A549 (cell line): ENCODE results near the gene TBL1XR1. TPM values are rescaled to one million over a fixed set of nuclear protein-coding genes. Genes with fewer than 3 reads are reported as not detected.

Experiments used
- ATAC-seq, 2 experiments: fragments of 200-7000 bp in 1 of 2; fragments of >200 bp in 1 of 2; cut with Nextera tagmentation in 1 of 2; cut with Tn5 transposase in 1 of 2; 3 replicates each; pipeline versions ENCODE4 v1.8.0 to v1.9.1; 2018 to 2020; ENCODE audit warnings: mild to moderate bottlenecking in 1 of 2, moderate library complexity in 1 of 2
- CTCF ChIA-PET: fragments of 300-600 bp; sonication (Branson Sonifier 250); formaldehyde crosslinking; extraction: SDS; loops from one replicate; lab custom pipeline; 2021; ENCODE audit warnings: antibody characterized with exemption, inconsistent platforms; lab: Yijun Ruan, JAX
- POLR2A ChIA-PET: fragments of 350-600 bp; formaldehyde crosslinking; extraction: SDS; loops from one replicate; lab custom pipeline; 2021; ENCODE audit warnings: antibody characterized with exemption, inconsistent platforms; lab: Yijun Ruan, JAX
- DNase-seq, 2 experiments: peaks; one replicate each; pipeline versions ENCODE4 v3.0.0 to v3.0.0-alpha.2; 2011 to 2016; ENCODE audit warnings: low read depth in 1 of 2, low spot score in 1 of 2
- FAIRE-seq: peaks from 2 replicates; lab custom pipeline; 2011; peaks lifted over from hg19 to GRCh38; lab: Jason Lieb, UNC
- H3K27ac ChIP-seq, 2 experiments: fragments of >200 bp; sonication (Bioruptor Twin); formaldehyde crosslinking; 3 replicates each; pipeline ENCODE4 v1.5.1; 2016 to 2017
- H3K4me1 ChIP-seq: fragments of >200 bp; sonication (Bioruptor Twin); formaldehyde crosslinking; 3 replicates; pipeline ENCODE4 v1.6.1; 2016
- H3K4me2 ChIP-seq: fragments of >200 bp; sonication (Bioruptor Twin); formaldehyde crosslinking; 3 replicates; pipeline ENCODE4 v1.6.1; 2016
- H3K4me3 ChIP-seq: fragments of >200 bp; sonication (Bioruptor Twin); formaldehyde crosslinking; 3 replicates; pipeline ENCODE4 v1.5.1; 2016
- H3K9me3 ChIP-seq: fragments of >200 bp; sonication (Bioruptor Twin); formaldehyde crosslinking; 3 replicates; pipeline ENCODE4 v1.6.1; 2016
- BHLHE40 ChIP-seq: IDR thresholded peaks from 2 replicates; pipeline ENCODE4 v1.6.1; 2012; ENCODE audit warnings: low read depth, low read length, inconsistent platforms
- CHD2 ChIP-seq: fragments of 150-350 bp; IDR thresholded peaks from 2 replicates; pipeline ENCODE4 v1.6.1; 2014; ENCODE audit warnings: low read length; ENCODE audit not compliant: partially characterized antibody
- CHD4 ChIP-seq: fragments of 200-600 bp; sonication (generic); IDR thresholded peaks from 2 replicates; pipeline ENCODE4 v1.6.1; 2016; ENCODE audit warnings: antibody characterized with exemption, mild to moderate bottlenecking, borderline replicate concordance
- EP300 ChIP-seq, 2 experiments: fragments of >200 bp; sonication (Bioruptor Twin); formaldehyde crosslinking; IDR thresholded peaks; 2 replicates in 1 of 2; 3 replicates in 1 of 2; pipeline ENCODE4 v1.6.1; 2016 to 2017
- ESRRA ChIP-seq: fragments of 150-350 bp; IDR thresholded peaks from 2 replicates; pipeline ENCODE4 v1.6.1; 2014; ENCODE audit warnings: mild to moderate bottlenecking, low read length, borderline replicate concordance
- HDAC2 ChIP-seq: fragments of 200-600 bp; sonication (generic); IDR thresholded peaks from 2 replicates; pipeline ENCODE4 v1.6.1; 2016
- HOXA7 ChIP-seq: fragments of 250-450 bp; sonication (Bioruptor Pico); IDR thresholded peaks from 2 replicates; pipeline ENCODE4 v1.5.0; 2020; ENCODE audit warnings: mild to moderate bottlenecking, moderate library complexity
- HOXB13 ChIP-seq: fragments of 250-450 bp; sonication (Bioruptor Pico); IDR thresholded peaks from 2 replicates; pipeline ENCODE4 v1.5.0; 2020; ENCODE audit warnings: low read depth, mild to moderate bottlenecking, moderate library complexity
- JUNB ChIP-seq: fragments of >200 bp; sonication (Bioruptor Twin); formaldehyde crosslinking; IDR thresholded peaks from 2 replicates; pipeline ENCODE4 v1.6.1; 2016
- MAFK ChIP-seq: fragments of 450-650 bp; IDR thresholded peaks from 2 replicates; pipeline ENCODE4 v1.6.1; 2014; ENCODE audit not compliant: partially characterized antibody
- MAZ ChIP-seq: fragments of 150-350 bp; IDR thresholded peaks from 2 replicates; pipeline ENCODE4 v1.6.1; 2014; ENCODE audit warnings: antibody characterized with exemption, low read depth, low read length, borderline replicate concordance
- PHF8 ChIP-seq: fragments of 200-600 bp; sonication (generic); IDR thresholded peaks from 2 replicates; pipeline ENCODE4 v1.6.1; 2016; ENCODE audit warnings: low read depth, mild to moderate bottlenecking, antibody characterized with exemption, moderate library complexity, borderline replicate concordance
- RARB ChIP-seq: fragments of 250-450 bp; sonication (Bioruptor Pico); IDR thresholded peaks from 2 replicates; pipeline ENCODE4 v1.8.0; 2021; ENCODE audit warnings: mild to moderate bottlenecking, moderate library complexity
- ZC3H11A ChIP-seq: fragments of 450-650 bp; IDR thresholded peaks from 2 replicates; pipeline ENCODE4 v1.6.1; 2014; ENCODE audit warnings: antibody characterized with exemption, mild to moderate bottlenecking
- ZFP36 ChIP-seq: fragments of 450-650 bp; IDR thresholded peaks from 2 replicates; pipeline ENCODE4 v1.6.1; 2014; ENCODE audit warnings: borderline replicate concordance; ENCODE audit not compliant: partially characterized antibody
- WGBS: methylation state at CpG from one replicate; pipeline ENCODE4 v1.1.6; 2017; ENCODE audit errors: missing lambda C conversion rate; 5-methylcytosine and 5-hydroxymethylcytosine counted together
- polyA plus RNA-seq, 4 experiments: library from polyadenylated mRNA; depleted of rRNA in 3 of 4; stranded (reverse); fragments of >200 nt; fragmentation: RNase III in 1 of 4; extraction: RNeasy Plus Mini Kit Qiagen cat#74134 plus additional on column Dnase treatment in 1 of 4; gene quantifications; 2 replicates in 3 of 4; 3 replicates in 1 of 4; pipeline ENCODE4 v1.2.3, GENCODE V29; 2011 to 2017
- TF ChIP-seq, protein P1 (sequence below): fragments of 450-650 bp; IDR thresholded peaks from 2 replicates; pipeline ENCODE4 v1.6.1; 2014; ENCODE audit warnings: antibody characterized with exemption
- TF ChIP-seq, protein P2 (sequence below): fragments of >200 bp; sonication (Bioruptor Twin); formaldehyde crosslinking; IDR thresholded peaks from 2 replicates; pipeline ENCODE4 v1.6.1; 2016
- TF ChIP-seq, protein P3 (sequence below): IDR thresholded peaks from 2 replicates; pipeline ENCODE4 v1.6.1; 2012
- TF ChIP-seq, protein P4 (sequence below): IDR thresholded peaks from 2 replicates; pipeline ENCODE4 v1.6.1; 2012; ENCODE audit warnings: low read depth, borderline replicate concordance
- TF ChIP-seq, protein P5 (sequence below): fragments of 250-450 bp; sonication (Bioruptor Pico); IDR thresholded peaks from 2 replicates; pipeline ENCODE4 v1.5.0; 2020; ENCODE audit warnings: low read depth, mild to moderate bottlenecking, moderate library complexity
- TF ChIP-seq, protein P6 (sequence below): fragments of >200 bp; sonication (Bioruptor Twin); formaldehyde crosslinking; IDR thresholded peaks from 3 replicates; pipeline ENCODE4 v1.5.1; 2016
- TF ChIP-seq, protein P7 (sequence below): IDR thresholded peaks from 2 replicates; pipeline ENCODE4 v1.6.1; 2012

TBL1XR1 gene
- polyA plus RNA-seq, 2 of the 4 experiments (the other 2 are of a cell fraction): 41.4 to 106 TPM

DNA sequence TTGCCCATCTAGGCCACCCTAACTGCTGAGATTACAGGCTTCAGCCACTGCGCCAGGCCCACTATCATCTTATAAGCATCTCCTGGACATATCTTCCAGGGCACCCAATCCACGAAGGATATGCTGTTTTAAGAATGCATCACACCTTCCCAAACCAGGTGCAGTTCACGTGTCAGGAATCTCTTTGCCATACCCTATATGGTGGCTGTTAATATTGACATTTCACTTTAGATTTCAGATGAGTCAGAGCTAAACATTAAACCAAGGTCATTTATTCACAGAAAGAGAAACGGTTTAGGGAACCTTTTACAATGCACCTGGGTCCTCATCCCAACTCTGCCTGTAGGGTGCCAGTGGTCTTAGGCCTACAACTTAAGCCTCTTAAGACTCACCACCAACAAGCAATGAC, 85.7 kb downstream of the TBL1XR1 start:
- TF ChIP-seq CHD2 (no peak), ZC3H11A (no peak), CHD4 (no peak), BHLHE40 (no peak), ZFP36 (no peak), ESRRA (no peak), MAZ (no peak), HOXA7 (CRISPR knock-in tag) (no peak), PHF8 (no peak), HDAC2 (no peak), MAFK (no peak)
- TF ChIP-seq, protein P1, sequence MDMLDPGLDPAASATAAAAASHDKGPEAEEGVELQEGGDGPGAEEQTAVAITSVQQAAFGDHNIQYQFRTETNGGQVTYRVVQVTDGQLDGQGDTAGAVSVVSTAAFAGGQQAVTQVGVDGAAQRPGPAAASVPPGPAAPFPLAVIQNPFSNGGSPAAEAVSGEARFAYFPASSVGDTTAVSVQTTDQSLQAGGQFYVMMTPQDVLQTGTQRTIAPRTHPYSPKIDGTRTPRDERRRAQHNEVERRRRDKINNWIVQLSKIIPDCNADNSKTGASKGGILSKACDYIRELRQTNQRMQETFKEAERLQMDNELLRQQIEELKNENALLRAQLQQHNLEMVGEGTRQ: no peak
- TF ChIP-seq, protein P2, sequence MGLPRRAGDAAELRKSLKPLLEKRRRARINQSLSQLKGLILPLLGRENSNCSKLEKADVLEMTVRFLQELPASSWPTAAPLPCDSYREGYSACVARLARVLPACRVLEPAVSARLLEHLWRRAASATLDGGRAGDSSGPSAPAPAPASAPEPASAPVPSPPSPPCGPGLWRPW: no peak
- TF ChIP-seq, protein P3, sequence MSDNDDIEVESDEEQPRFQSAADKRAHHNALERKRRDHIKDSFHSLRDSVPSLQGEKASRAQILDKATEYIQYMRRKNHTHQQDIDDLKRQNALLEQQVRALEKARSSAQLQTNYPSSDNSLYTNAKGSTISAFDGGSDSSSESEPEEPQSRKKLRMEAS: no peak
- TF ChIP-seq, protein P4, sequence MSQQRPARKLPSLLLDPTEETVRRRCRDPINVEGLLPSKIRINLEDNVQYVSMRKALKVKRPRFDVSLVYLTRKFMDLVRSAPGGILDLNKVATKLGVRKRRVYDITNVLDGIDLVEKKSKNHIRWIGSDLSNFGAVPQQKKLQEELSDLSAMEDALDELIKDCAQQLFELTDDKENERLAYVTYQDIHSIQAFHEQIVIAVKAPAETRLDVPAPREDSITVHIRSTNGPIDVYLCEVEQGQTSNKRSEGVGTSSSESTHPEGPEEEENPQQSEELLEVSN: no peak
- TF ChIP-seq, protein P5, sequence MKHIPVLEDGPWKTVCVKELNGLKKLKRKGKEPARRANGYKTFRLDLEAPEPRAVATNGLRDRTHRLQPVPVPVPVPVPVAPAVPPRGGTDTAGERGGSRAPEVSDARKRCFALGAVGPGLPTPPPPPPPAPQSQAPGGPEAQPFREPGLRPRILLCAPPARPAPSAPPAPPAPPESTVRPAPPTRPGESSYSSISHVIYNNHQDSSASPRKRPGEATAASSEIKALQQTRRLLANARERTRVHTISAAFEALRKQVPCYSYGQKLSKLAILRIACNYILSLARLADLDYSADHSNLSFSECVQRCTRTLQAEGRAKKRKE: no peak
- ATAC-seq (peak in 1 of 2 experiments; percentile 30; a peak in 2 of 6 replicates), FAIRE-seq (no peak), DNase-seq (peak in 1 of 2 experiments; percentile 7)
- H3K27ac ChIP-seq: no peak overlapping the region
- CTCF ChIA-PET: no interaction called here
- peak overlapping the region; percentile 50; the same call in 2 of the 3 replicates for H3K4me2 ChIP-seq
- POLR2A ChIA-PET: no interaction called here
- H3K4me1 ChIP-seq: peaks cover 50% of the 10 kb centered on the region
- 44% methylated on average over 4 of the region's 4 CpGs for WGBS
- no peak overlapping the region for H3K4me3 ChIP-seq
- H3K9me3 ChIP-seq: no peaks in the 10 kb centered on the region

DNA sequence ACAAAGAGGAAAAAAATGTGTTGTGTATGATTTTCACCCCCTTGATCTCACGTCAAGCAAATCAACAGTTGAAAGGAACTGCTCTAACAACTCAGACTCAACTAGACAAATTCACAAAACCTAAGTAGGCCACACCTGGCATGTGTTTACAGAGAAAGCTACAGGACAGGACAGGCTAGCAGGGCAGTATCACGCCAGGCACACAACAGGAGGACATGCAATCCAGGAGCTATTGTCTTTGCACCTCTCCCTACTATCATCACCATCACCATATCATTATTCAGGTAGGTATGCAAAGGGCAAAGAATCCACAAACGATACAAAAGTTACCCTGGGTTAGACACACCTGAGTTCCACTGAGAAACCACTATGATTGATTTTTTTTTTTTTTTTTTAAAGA, 86.4 kb downstream of the TBL1XR1 start:
- CTCF ChIA-PET: no interaction called here
- Histone ChIP-seq H3K4me2 (no peak overlapping the region), H3K4me1 (peaks cover 56% of the 10 kb centered on the region), H3K4me3 (no peak overlapping the region), H3K27ac (no peak overlapping the region), H3K9me3 (no peaks in the 10 kb centered on the region)
- DNase-seq (no peak), FAIRE-seq (no peak), ATAC-seq (peak in 1 of 2 experiments; percentile 32; a peak in 3 of 6 replicates)
- POLR2A ChIA-PET: no interaction called here
- 85% methylated on average over 3 of the region's 3 CpGs for WGBS
- no peak for TF ChIP-seq JUNB
- TF ChIP-seq, protein P6, sequence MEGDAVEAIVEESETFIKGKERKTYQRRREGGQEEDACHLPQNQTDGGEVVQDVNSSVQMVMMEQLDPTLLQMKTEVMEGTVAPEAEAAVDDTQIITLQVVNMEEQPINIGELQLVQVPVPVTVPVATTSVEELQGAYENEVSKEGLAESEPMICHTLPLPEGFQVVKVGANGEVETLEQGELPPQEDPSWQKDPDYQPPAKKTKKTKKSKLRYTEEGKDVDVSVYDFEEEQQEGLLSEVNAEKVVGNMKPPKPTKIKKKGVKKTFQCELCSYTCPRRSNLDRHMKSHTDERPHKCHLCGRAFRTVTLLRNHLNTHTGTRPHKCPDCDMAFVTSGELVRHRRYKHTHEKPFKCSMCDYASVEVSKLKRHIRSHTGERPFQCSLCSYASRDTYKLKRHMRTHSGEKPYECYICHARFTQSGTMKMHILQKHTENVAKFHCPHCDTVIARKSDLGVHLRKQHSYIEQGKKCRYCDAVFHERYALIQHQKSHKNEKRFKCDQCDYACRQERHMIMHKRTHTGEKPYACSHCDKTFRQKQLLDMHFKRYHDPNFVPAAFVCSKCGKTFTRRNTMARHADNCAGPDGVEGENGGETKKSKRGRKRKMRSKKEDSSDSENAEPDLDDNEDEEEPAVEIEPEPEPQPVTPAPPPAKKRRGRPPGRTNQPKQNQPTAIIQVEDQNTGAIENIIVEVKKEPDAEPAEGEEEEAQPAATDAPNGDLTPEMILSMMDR: no peak
- TF ChIP-seq HOXB13 (CRISPR knock-in tag): no peak
- TF ChIP-seq, protein P3: no peak
- no peak for TF ChIP-seq EP300 (IDR thresholded peaks at IDR 0.05)
- TF ChIP-seq, protein P7, sequence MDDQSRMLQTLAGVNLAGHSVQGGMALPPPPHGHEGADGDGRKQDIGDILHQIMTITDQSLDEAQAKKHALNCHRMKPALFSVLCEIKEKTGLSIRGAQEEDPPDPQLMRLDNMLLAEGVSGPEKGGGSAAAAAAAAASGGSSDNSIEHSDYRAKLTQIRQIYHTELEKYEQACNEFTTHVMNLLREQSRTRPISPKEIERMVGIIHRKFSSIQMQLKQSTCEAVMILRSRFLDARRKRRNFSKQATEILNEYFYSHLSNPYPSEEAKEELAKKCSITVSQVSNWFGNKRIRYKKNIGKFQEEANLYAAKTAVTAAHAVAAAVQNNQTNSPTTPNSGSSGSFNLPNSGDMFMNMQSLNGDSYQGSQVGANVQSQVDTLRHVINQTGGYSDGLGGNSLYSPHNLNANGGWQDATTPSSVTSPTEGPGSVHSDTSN: no peak
- no peak for TF ChIP-seq RARB (CRISPR knock-in tag)
- TF ChIP-seq, all 56 proteins: peak for 0
